Right atrium auricular region (tissue), 2 donors: ENCODE results near the gene AP2A2. TPM values are rescaled to one million over a fixed set of nuclear protein-coding genes. Genes with fewer than 3 reads are reported as not detected.

Experiments
- DNase-seq: peaks from one replicate; pipeline ENCODE4 v3.0.0-alpha.2; 2019; ENCODE audit warnings: low spot score
- H3K27ac ChIP-seq, 2 donors: fragments of 200-600 bp; sonication (generic); 1 replicate in 1 of 2; 2 replicates in 1 of 2; pipeline ENCODE4 v1.5.1; 2016 to 2019
- H3K27me3 ChIP-seq, 2 donors: fragments of 200-600 bp; sonication (generic); one replicate each; pipeline versions ENCODE4 v1.5.1 to v1.6.0; 2017 to 2019
- H3K36me3 ChIP-seq: fragments of 200-600 bp; sonication (generic); one replicate; pipeline ENCODE4 v1.5.1; 2016
- H3K4me1 ChIP-seq, 2 donors: fragments of 200-600 bp; sonication (generic); one replicate each; pipeline versions ENCODE4 v1.5.1 to v1.6.0; 2017 to 2019
- H3K4me3 ChIP-seq, 2 donors: fragments of 200-600 bp; sonication (generic); 1 replicate in 1 of 2; 2 replicates in 1 of 2; pipeline ENCODE4 v1.5.1; 2017 to 2019; ENCODE audit warnings: mild to moderate bottlenecking in 1 of 2, moderate library complexity in 1 of 2
- H3K9me3 ChIP-seq, 2 donors: fragments of 200-600 bp; sonication (generic); one replicate each; pipeline ENCODE4 v1.5.1; 2019
- total RNA-seq, 2 donors: library from RNA; depleted of rRNA; stranded (reverse); fragments of >200 nt; gene quantifications; one replicate each; pipeline ENCODE4 v1.1.0, GENCODE V29; 2016
- TF ChIP-seq, protein P1 (sequence below), 2 donors: fragments of 200-600 bp; sonication (generic); IDR thresholded peaks; one replicate each; pipeline ENCODE4 v1.5.1; 2019; ENCODE audit warnings: antibody characterized with exemption in 2 of 2

Gene AP2A2
- total RNA-seq, 2 donors from 2014 or later, result 28.8 to 41.7 TPM

DNA sequence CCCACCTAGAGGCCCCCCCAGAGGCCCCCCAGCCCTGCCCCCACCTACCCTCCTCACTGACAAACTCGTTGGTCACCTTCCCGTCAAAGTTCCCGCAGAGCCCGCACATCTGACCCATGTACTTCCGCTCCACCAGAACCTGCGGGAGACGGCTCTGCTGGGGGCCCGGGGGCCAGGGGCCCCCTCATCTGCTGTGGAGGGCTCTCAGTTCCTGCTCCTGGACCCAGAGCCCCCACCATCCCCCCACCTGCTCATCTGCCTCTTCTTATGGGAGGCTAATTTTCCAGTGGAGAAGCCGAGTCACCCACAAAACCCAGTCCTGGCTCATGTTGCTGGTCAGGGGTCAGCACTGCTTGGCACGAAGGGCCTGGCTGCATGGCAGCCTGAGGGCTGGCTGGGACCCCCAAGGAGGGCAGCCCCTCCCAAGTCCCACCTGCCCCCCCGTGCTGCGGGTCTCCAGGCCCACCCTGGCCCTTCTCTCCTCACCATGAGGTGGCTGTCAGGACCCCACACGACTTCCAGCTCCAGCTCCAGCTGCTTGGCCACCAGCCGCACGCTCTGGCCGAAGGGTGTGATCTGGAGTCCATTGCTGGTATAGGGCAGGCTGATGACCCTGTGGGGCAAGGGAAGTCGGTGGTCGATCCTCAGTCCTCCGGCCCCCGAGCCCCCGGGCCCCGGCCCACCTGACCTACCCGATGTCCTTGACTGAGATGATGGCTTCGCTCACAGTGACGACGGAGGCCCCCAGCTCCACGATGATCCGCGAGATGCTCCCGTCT is 105.6 kb downstream of the AP2A2 start:
- TF ChIP-seq, protein P1, sequence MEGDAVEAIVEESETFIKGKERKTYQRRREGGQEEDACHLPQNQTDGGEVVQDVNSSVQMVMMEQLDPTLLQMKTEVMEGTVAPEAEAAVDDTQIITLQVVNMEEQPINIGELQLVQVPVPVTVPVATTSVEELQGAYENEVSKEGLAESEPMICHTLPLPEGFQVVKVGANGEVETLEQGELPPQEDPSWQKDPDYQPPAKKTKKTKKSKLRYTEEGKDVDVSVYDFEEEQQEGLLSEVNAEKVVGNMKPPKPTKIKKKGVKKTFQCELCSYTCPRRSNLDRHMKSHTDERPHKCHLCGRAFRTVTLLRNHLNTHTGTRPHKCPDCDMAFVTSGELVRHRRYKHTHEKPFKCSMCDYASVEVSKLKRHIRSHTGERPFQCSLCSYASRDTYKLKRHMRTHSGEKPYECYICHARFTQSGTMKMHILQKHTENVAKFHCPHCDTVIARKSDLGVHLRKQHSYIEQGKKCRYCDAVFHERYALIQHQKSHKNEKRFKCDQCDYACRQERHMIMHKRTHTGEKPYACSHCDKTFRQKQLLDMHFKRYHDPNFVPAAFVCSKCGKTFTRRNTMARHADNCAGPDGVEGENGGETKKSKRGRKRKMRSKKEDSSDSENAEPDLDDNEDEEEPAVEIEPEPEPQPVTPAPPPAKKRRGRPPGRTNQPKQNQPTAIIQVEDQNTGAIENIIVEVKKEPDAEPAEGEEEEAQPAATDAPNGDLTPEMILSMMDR (IDR thresholded peaks at IDR 0.05), result no peak
- no peak for DNase-seq
- H3K4me3 ChIP-seq, result no peak overlapping the region
- H3K27me3 ChIP-seq, result no peaks in the 10 kb centered on the region
- H3K36me3 ChIP-seq, result no peaks in the 10 kb centered on the region
- H3K4me1 ChIP-seq, result no peaks in the 10 kb centered on the region
- no peak overlapping the region for H3K27ac ChIP-seq
- no peaks in the 10 kb centered on the region for H3K9me3 ChIP-seq

DNA sequence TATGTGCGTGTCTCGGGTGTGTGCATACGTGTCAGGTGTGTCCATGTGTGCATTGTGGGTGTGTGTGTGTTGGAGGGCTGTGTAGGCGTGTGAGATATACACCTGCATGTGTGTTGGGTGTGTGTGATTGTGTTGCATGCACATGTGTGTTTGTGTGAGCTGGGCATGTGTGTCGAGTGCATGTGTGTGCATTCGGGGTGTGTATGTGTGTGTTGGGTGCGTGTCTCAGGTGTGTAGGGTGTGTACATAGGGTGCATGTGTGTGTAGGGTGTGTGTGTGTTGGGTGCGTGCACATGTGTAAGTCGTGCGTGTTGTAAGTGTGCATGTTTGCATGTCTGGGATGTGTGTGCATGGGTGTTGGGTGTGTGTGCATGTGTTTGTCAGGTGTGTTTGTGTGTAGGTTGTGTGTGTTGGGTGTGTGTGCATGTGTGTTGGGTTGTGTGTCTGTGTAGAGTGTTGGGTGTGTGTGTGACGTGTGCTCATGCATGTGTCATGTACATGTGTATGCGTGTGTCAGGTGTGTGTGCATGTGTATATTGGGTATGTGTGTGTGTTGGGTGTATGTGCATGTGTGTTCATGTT is 106.7 kb downstream of the AP2A2 start:
- Histone ChIP-seq H3K27me3 (no peaks in the 10 kb centered on the region), H3K4me1 (no peaks in the 10 kb centered on the region), H3K4me3 (no peak overlapping the region), H3K36me3 (no peaks in the 10 kb centered on the region), H3K27ac (no peak overlapping the region), H3K9me3 (no peaks in the 10 kb centered on the region)
- DNase-seq, result no peak
- TF ChIP-seq, protein P1 (IDR thresholded peaks at IDR 0.05), result no peak

DNA sequence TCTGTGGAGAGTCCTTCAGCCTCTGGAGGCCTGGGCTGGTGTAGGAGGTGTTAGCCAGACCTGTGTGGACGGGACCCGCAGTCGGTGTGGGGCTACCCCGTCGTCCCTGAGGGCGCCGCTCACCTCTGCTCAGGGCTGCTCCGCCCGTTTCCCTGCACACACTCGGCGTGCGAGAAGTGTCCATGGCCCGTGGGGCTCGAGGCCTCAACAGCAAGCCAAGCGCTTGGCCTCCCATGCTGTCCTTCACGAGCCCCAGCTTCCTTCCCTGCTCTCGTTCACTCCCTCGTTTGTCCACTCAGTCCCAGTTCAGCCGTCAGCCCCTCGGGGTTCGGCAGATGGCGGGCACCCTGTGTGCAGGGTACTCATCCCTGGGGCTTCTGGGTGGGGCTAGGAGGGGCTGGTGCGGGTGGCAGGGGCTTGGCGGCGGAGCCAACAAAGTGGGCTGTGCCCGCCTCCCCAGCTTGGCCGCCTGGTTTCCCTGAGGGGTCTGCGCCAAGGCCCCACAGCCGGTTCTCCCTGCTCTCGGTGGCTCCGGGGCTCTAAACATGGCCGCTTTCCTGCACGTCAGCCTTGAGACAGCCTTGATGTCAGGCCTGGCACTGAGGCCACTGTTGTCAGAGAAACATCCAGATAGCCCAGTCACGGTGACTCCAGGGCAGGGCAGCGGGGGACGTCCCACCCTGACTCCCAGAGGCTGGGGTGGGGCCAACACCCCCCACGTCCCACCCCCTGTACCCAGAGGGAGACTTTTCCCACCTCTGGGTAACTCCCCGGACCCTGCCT is 107.5 kb downstream of the AP2A2 start:
- Histone ChIP-seq H3K4me3 (no peak overlapping the region), H3K27me3 (no peaks in the 10 kb centered on the region)
- TF ChIP-seq, protein P1 (IDR thresholded peaks at IDR 0.05), result no peak

DNA sequence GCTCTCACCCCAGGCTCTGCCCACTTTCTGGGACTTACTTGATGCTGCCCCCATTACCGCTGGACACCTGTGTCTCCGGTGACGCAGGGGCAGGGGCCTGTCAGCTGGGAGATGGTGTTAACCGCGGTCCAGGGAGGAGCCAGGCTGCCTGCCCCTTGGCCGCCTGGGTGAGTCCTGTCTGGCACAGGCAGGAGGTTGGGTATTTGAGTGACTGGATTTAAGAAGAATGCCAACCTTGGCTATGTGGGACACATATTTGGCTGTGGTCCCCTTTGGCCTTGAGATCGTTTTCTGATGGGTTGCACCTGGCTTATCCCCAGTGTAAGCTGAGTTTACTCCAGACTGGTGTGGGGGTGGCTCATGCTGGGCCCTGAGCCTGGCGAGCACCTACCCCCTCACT is 108.3 kb downstream of the AP2A2 start:
- no peaks in the 10 kb centered on the region for H3K4me1 ChIP-seq
- no peaks in the 10 kb centered on the region for H3K36me3 ChIP-seq
- DNase-seq, result no peak
- TF ChIP-seq, protein P1 (IDR thresholded peaks at IDR 0.05), result no peak
- H3K27me3 ChIP-seq, result no peaks in the 10 kb centered on the region
- H3K27ac ChIP-seq, result no peak overlapping the region
- H3K4me3 ChIP-seq, result no peak overlapping the region
- H3K9me3 ChIP-seq, result no peaks in the 10 kb centered on the region

More for the DNA sequence above, 107.5 kb downstream of the AP2A2 start:
- no peak for DNase-seq
- H3K4me1 ChIP-seq, result no peaks in the 10 kb centered on the region
- no peaks in the 10 kb centered on the region for H3K36me3 ChIP-seq
- H3K9me3 ChIP-seq, result no peaks in the 10 kb centered on the region
- no peak overlapping the region for H3K27ac ChIP-seq

DNA sequence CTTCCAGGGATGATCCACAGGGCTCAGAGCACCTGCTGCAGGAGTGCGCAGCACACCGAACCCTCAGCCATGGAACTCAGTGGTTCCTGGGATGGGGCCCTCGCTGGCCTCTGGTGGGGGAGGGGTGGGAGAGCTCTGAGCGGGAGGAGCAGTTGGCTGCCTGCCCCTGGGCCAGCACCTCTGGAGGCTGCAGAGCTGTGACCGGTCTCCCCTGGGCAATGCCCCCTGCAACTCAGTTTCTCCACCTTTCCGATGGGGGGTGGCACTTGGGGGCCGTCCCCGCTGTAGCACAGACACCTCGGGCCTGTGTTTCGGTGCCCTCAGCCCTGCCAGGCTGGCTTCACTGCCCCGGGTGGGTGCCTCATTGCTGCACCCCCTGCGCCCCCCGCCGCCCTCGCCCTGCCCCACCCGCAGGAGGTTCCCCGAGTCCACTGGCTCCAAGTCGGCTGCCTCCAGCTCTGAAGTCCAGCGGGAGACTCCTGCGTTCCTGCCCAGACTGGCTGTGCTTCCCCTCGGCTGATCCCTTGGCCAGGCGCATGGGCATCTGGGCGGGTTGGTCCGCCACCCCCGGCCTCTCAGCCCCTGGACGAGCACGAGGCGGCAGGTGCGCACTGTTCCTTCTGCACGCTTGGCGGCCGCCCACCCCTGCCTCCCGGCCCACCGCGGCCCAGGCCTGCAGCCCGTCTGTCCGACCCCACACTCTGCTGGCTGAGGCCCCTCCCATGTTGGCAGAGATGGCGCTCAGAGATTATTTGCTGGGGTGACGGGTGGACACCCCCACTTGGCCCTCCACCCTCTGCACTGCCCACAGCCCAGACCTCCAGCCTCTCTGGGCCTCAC is 109.0 kb downstream of the AP2A2 start:
- Histone ChIP-seq H3K4me3 (no peak overlapping the region), H3K4me1 (no peaks in the 10 kb centered on the region), H3K27ac (no peak overlapping the region), H3K27me3 (no peaks in the 10 kb centered on the region), H3K36me3 (no peaks in the 10 kb centered on the region), H3K9me3 (no peaks in the 10 kb centered on the region)
- no peak for DNase-seq
- TF ChIP-seq, protein P1 (IDR thresholded peaks at IDR 0.05), result no peak
